8988T (cell line): Measurements from ENCODE around the gene ADAMTS4.

Source experiments
- DNase-seq: peaks from one replicate; pipeline ENCODE4 v3.0.0; 2011

ADAMTS4 gene

DNA sequence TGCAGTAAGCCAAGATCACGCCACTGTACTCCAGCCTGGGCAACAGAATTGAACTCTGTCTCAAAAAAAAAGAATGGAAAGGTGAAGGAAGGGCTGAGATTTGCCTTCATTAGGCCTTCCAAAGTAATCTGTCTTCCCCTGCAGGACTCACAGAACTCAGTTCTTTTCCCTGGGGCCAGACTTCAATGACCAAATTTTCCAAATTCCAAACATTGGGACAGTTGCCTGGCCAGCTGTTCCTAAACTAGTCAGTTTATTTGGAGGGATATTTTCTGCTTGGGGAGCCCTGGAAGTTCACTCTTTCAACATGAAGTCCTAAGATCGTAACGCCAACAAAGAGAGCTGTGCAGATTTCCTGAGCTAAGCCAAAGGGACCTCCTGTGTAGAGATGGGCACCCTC, 61.0 kb downstream of the ADAMTS4 start:
- no peak for DNase-seq
